Measurements from ENCODE around the gene GNS. TPM values are rescaled to one million over a fixed set of nuclear protein-coding genes. Genes with fewer than 3 reads are reported as not detected.

GNS gene
- total RNA-seq, 1 experiment from 2014 or later = 55.1 TPM

- Histone ChIP-seq H3K9me2 (replicated peaks; ENCODE audit: low read length) (no peaks in the 10 kb centered on the region), H3K4me2 (ENCODE audit: low read length) (peak overlapping the region; percentile 45), H3K4me3 (ENCODE audit: low read length) (no peak overlapping the region), H3K9me3 (ENCODE audit: low read length) (no peaks in the 10 kb centered on the region), H3K27me3 (ENCODE audit: low read length) (no peaks in the 10 kb centered on the region), H4K20me1 (ENCODE audit: low read length) (no peaks in the 10 kb centered on the region), H3K4me1 (ENCODE audit: insufficient read depth, low read length) (peaks cover 39% of the 10 kb centered on the region), H3K27ac (ENCODE audit: low read length) (peak overlapping the region; percentile 34), H3K79me2 (ENCODE audit: low read length) (no peaks in the 10 kb centered on the region), H3K36me3 (ENCODE audit: low read depth, low read length) (no peaks in the 10 kb centered on the region), H3K9ac (ENCODE audit: low read length) (no peak overlapping the region), H3F3A (ENCODE audit: low read length, unreplicated experiment) (no peaks in the 10 kb centered on the region), H2AFZ (ENCODE audit: low read length) (no peak overlapping the region)
- no TSS peak for BruUV-seq (replicated peaks)
- DNase-seq (peak; percentile 94), ATAC-seq (peak; percentile 53)
- intact Hi-C loops (cut with micrococcal nuclease) = no loop called here
- ChIA-PET CTCF (no interaction called here), POLR2A (ENCODE audit: unreplicated experiment) (interaction anchor here (0.5 to 0.7 kb wide), 2 partner anchors 79 to 83 kb away, joined by 4 to 6 read pairs; no protein-coding TSS in a partner anchor)
- no peak for TF ChIP-seq EZH2 (IDR thresholded peaks at IDR 0.05; ENCODE audit: low read length, unreplicated experiment)
- no peak for TF ChIP-seq EZH2phosphoT487 (IDR thresholded peaks at IDR 0.05; ENCODE audit: borderline replicate concordance, low read length)
- TF ChIP-seq CTCF (conservative IDR thresholded peaks at IDR 0.05; ENCODE audit: low read depth, low read length) = no peak
Measured at GRCh38 chr12:64806593-64807460, 47.6 kb upstream of the GNS start.

GRCh38 chr12:64806173-64806572, 47.0 kb upstream of the GNS start:
- H3K36me3 ChIP-seq (ENCODE audit: low read depth, low read length) = no peaks in the 10 kb centered on the region
- no peaks in the 10 kb centered on the region for H3F3A ChIP-seq (ENCODE audit: low read length, unreplicated experiment)
- no peaks in the 10 kb centered on the region for H4K20me1 ChIP-seq (ENCODE audit: low read length)
- no peaks in the 10 kb centered on the region for H3K9me3 ChIP-seq (ENCODE audit: low read length)
- TF ChIP-seq EZH2 (IDR thresholded peaks at IDR 0.05; ENCODE audit: low read length, unreplicated experiment) = no peak
- TF ChIP-seq EZH2phosphoT487 (IDR thresholded peaks at IDR 0.05; ENCODE audit: borderline replicate concordance, low read length) = no peak
- TF ChIP-seq CTCF (conservative IDR thresholded peaks at IDR 0.05; ENCODE audit: low read depth, low read length) = no peak
- H3K9me2 ChIP-seq (replicated peaks; ENCODE audit: low read length) = no peaks in the 10 kb centered on the region
- peak overlapping the region; percentile 45 for H3K4me2 ChIP-seq (ENCODE audit: low read length)
- no peak for ATAC-seq
- no peak overlapping the region for H3K4me3 ChIP-seq (ENCODE audit: low read length)
- DNase-seq = no peak
- H3K79me2 ChIP-seq (ENCODE audit: low read length) = no peaks in the 10 kb centered on the region
- no TSS peak for BruUV-seq (replicated peaks)
- POLR2A ChIA-PET (ENCODE audit: unreplicated experiment) = interaction anchor here (0.5 to 0.7 kb wide), 2 partner anchors 80 to 83 kb away, joined by 4 to 6 read pairs; no protein-coding TSS in a partner anchor
- no peak overlapping the region for H2AFZ ChIP-seq (ENCODE audit: low read length)
- CTCF ChIA-PET = no interaction called here
- H3K27ac ChIP-seq (ENCODE audit: low read length) = peak overlapping the region; percentile 34
- intact Hi-C loops (cut with micrococcal nuclease) = no loop called here
- no peaks in the 10 kb centered on the region for H3K27me3 ChIP-seq (ENCODE audit: low read length)
- H3K9ac ChIP-seq (ENCODE audit: low read length) = no peak overlapping the region
- peaks cover 33% of the 10 kb centered on the region for H3K4me1 ChIP-seq (ENCODE audit: insufficient read depth, low read length)

Measured in PC-3 (cell line).